GM19023 (cell line): ENCODE results near the gene CERK.
"Not testable (repeated sequence)": the region's sequence is repeated elsewhere in the genome, so short reads cannot be mapped to it uniquely, and the experiment has no call there.

Experiments
- ATAC-seq: cut with Tn5 transposase; IDR thresholded peaks from one replicate; pipeline ENCODE4 v1.9.1; 2021; ENCODE audit warnings: mild to moderate bottlenecking, moderate library complexity; ENCODE audit not compliant: unreplicated experiment

Gene CERK

GRCh38 chr22:46737976-46738646 is at the start of gene CERK:
Gene CERK (minus strand): TSS chr22:46738252. CDS start chr22:46738148, 104 bp downstream.
- no peak for ATAC-seq

- ATAC-seq, result no peak
Observed at GRCh38 chr22:46783721-46784120, 45.7 kb upstream of the CERK start.

- ATAC-seq, result not testable (repeated sequence)
Observed at GRCh38 chr22:46782200-46782599, 44.1 kb upstream of the CERK start.

- no peak for ATAC-seq
Observed at GRCh38 chr22:46781291-46781690, 43.2 kb upstream of the CERK start.

GRCh38 chr22:46780453-46780852 is 42.4 kb upstream of the CERK start:
- ATAC-seq, result no peak

- ATAC-seq, result no peak
Observed at GRCh38 chr22:46779651-46780050, 41.6 kb upstream of the CERK start.

GRCh38 chr22:46779023-46779422 is 41.0 kb upstream of the CERK start:
- ATAC-seq, result no peak

- no peak for ATAC-seq
Observed at GRCh38 chr22:46777609-46777970, 39.5 kb upstream of the CERK start.

- no peak for ATAC-seq
Observed at GRCh38 chr22:46776876-46777608, 39.0 kb upstream of the CERK start.

GRCh38 chr22:46775850-46776826 is 38.1 kb upstream of the CERK start:
- ATAC-seq, result no peak

- ATAC-seq, result no peak
Observed at GRCh38 chr22:46774980-46775849, 37.2 kb upstream of the CERK start.

- ATAC-seq, result peak; percentile 40
Observed at GRCh38 chr22:46774253-46774979, 36.4 kb upstream of the CERK start.

GRCh38 chr22:46773076-46773475 is 35.0 kb upstream of the CERK start:
- no peak for ATAC-seq

- ATAC-seq, result no peak
Observed at GRCh38 chr22:46770726-46771125, 32.7 kb upstream of the CERK start.

- no peak for ATAC-seq
Observed at GRCh38 chr22:46770151-46770641, 32.1 kb upstream of the CERK start.

GRCh38 chr22:46769706-46770105 is 31.7 kb upstream of the CERK start:
- no peak for ATAC-seq

GRCh38 chr22:46769191-46769675 is 31.2 kb upstream of the CERK start:
- no peak for ATAC-seq

- no peak for ATAC-seq
Observed at GRCh38 chr22:46767249-46767985, 29.4 kb upstream of the CERK start.

GRCh38 chr22:46766611-46767010 is 28.6 kb upstream of the CERK start:
- no peak for ATAC-seq
